Stimulated activated CD4-positive, alpha-beta T cell treated with anti-CD3 and anti-CD28 coated beads, TNF-alpha, amount 100 ng/mL, for 24 hours (primary cell): ENCODE measurements around the gene FASLG.
"Not testable (repeated sequence)": the region's sequence is repeated elsewhere in the genome, so short reads cannot be mapped to it uniquely, and the experiment has no call there.

ENCODE experiments used
- DNase-seq, 3 experiments: peaks; one replicate each; pipeline ENCODE4 v3.0.0-alpha.2; 2020; ENCODE audit warnings: low read depth in 3 of 3

The FASLG gene

GRCh38 chr1:172658871-172659453 lies at the start of gene FASLG:
FASLG (plus strand) TSS chr1:172659103; CDS start chr1:172659202, 99 bp downstream.
- peak; percentile 36 to 66 (median 44) for DNase-seq

GRCh38 chr1:172609528-172609927 lies 49.4 kb upstream of the FASLG start:
- DNase-seq, result no peak

- DNase-seq, result no peak
Measured at GRCh38 chr1:172612478-172612877, 46.4 kb upstream of the FASLG start.

GRCh38 chr1:172613294-172613693 lies 45.6 kb upstream of the FASLG start:
- DNase-seq, result no peak

- DNase-seq, result no peak
Measured at GRCh38 chr1:172616195-172616594, 42.7 kb upstream of the FASLG start.

GRCh38 chr1:172616636-172617035 lies 42.3 kb upstream of the FASLG start:
- no peak for DNase-seq

- not testable (repeated sequence) for DNase-seq
Measured at GRCh38 chr1:172620603-172621002, 38.3 kb upstream of the FASLG start.

GRCh38 chr1:172622541-172622940 lies 36.4 kb upstream of the FASLG start:
- DNase-seq, result no peak

- DNase-seq, result no peak
Measured at GRCh38 chr1:172623748-172624147, 35.2 kb upstream of the FASLG start.

- DNase-seq, result no peak
Measured at GRCh38 chr1:172626845-172627244, 32.1 kb upstream of the FASLG start.

GRCh38 chr1:172627702-172628101 lies 31.2 kb upstream of the FASLG start:
- no peak for DNase-seq

GRCh38 chr1:172628401-172628800 lies 30.5 kb upstream of the FASLG start:
- DNase-seq, result no peak

- DNase-seq, result no peak
Measured at GRCh38 chr1:172629170-172629569, 29.7 kb upstream of the FASLG start.

GRCh38 chr1:172629638-172630037 lies 29.3 kb upstream of the FASLG start:
- DNase-seq, result no peak

- no peak for DNase-seq
Measured at GRCh38 chr1:172630056-172630818, 28.7 kb upstream of the FASLG start.

- no peak for DNase-seq
Measured at GRCh38 chr1:172630868-172631267, 28.0 kb upstream of the FASLG start.

- peak in 2 of 3 experiments; percentile 41 to 44 for DNase-seq
Measured at GRCh38 chr1:172637522-172637921, 21.4 kb upstream of the FASLG start.

- no peak for DNase-seq
Measured at GRCh38 chr1:172638249-172638648, 20.7 kb upstream of the FASLG start.

- DNase-seq, result peak; percentile 53 to 82 (median 68)
Measured at GRCh38 chr1:172638885-172639831, 19.7 kb upstream of the FASLG start.

- no peak for DNase-seq
Measured at GRCh38 chr1:172640111-172640510, 18.8 kb upstream of the FASLG start.

- DNase-seq, result no peak
Measured at GRCh38 chr1:172641492-172641891, 17.4 kb upstream of the FASLG start.

- DNase-seq, result no peak
Measured at GRCh38 chr1:172642970-172643369, 15.9 kb upstream of the FASLG start.
